H1 (cell line): ENCODE data around the gene GALNT6.

ENCODE experiments used
- CEBPB ChIP-seq: IDR thresholded peaks from 2 replicates; pipeline ENCODE4 v1.6.1; 2012; ENCODE audit warnings: low read depth, low read length
- EP300 ChIP-seq, 2 experiments: IDR thresholded peaks; 1 replicate in 1 of 2; 2 replicates in 1 of 2; pipeline ENCODE4 v1.6.1; 2011 to 2012; ENCODE audit warnings: low read depth in 2 of 2, low read length in 2 of 2, mild to moderate bottlenecking in 2 of 2, borderline replicate concordance in 1 of 2, inconsistent platforms in 1 of 2, moderate library complexity in 1 of 2
- HDAC2 ChIP-seq, 2 experiments: fragments of 300-600 bp in 1 of 2; sonication (generic) in 1 of 2; IDR thresholded peaks; 2 replicates each; pipeline ENCODE4 v1.6.1; 2011 to 2012; ENCODE audit warnings: low read depth in 2 of 2, low read length in 2 of 2, mild to moderate bottlenecking in 2 of 2, moderate library complexity in 2 of 2, borderline replicate concordance in 1 of 2, inconsistent platforms in 1 of 2
- MAX ChIP-seq: IDR thresholded peaks from 2 replicates; pipeline ENCODE4 v1.6.1; 2012; ENCODE audit warnings: inconsistent platforms
- POLR2AphosphoS5 ChIP-seq: IDR thresholded peaks from 2 replicates; pipeline ENCODE4 v1.6.1; 2011; ENCODE audit warnings: low read depth, low read length
- RAD21 ChIP-seq, 2 experiments: IDR thresholded peaks in 1 of 2; conservative IDR thresholded peaks in 1 of 2; 2 replicates each; pipeline ENCODE4 v1.6.1; 2011; ENCODE audit warnings: low read depth in 2 of 2, low read length in 2 of 2, improper control_type of control experiment in 1 of 2, inconsistent platforms in 1 of 2, mild to moderate bottlenecking in 1 of 2, moderate library complexity in 1 of 2
- SP1 ChIP-seq: IDR thresholded peaks from 2 replicates; pipeline ENCODE4 v1.6.1; 2011; ENCODE audit warnings: low read depth, low read length
- USF2 ChIP-seq: IDR thresholded peaks from 2 replicates; pipeline ENCODE4 v1.6.1; 2011; ENCODE audit warnings: low read length, improper control_type of control experiment
- YY1 ChIP-seq: IDR thresholded peaks from 2 replicates; pipeline ENCODE4 v1.6.1; 2011; ENCODE audit warnings: low read depth, mild to moderate bottlenecking, low read length
- TF ChIP-seq, protein P1 (sequence below), 3 experiments: IDR thresholded peaks; 1 replicate in 2 of 3; 2 replicates in 1 of 3; pipeline versions ENCODE4 v1.5.1 to v1.6.1; 2011; ENCODE audit warnings: low read length in 3 of 3, mild to moderate bottlenecking in 3 of 3, inconsistent platforms in 2 of 3, low read depth in 1 of 3, moderate library complexity in 1 of 3; ENCODE audit not compliant: insufficient read depth in 1 of 3; ENCODE audit errors: control extremely low read depth in 1 of 3

- no peak for TF ChIP-seq EP300 (IDR thresholded peaks at IDR 0.05; ENCODE audit: borderline replicate concordance in 1 of 2, low read depth in 2 of 2, low read length in 2 of 2)
- no peak for TF ChIP-seq POLR2AphosphoS5
- TF ChIP-seq SP1, result no peak
- TF ChIP-seq, protein P1, sequence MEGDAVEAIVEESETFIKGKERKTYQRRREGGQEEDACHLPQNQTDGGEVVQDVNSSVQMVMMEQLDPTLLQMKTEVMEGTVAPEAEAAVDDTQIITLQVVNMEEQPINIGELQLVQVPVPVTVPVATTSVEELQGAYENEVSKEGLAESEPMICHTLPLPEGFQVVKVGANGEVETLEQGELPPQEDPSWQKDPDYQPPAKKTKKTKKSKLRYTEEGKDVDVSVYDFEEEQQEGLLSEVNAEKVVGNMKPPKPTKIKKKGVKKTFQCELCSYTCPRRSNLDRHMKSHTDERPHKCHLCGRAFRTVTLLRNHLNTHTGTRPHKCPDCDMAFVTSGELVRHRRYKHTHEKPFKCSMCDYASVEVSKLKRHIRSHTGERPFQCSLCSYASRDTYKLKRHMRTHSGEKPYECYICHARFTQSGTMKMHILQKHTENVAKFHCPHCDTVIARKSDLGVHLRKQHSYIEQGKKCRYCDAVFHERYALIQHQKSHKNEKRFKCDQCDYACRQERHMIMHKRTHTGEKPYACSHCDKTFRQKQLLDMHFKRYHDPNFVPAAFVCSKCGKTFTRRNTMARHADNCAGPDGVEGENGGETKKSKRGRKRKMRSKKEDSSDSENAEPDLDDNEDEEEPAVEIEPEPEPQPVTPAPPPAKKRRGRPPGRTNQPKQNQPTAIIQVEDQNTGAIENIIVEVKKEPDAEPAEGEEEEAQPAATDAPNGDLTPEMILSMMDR (IDR thresholded peaks at IDR 0.05; ENCODE audit: control extremely low read depth in 1 of 3, insufficient read depth in 1 of 3, low read depth in 1 of 3, low read length in 3 of 3), result no peak
- TF ChIP-seq YY1, result no peak
- TF ChIP-seq USF2, result no peak
- no peak for TF ChIP-seq MAX
- no peak for TF ChIP-seq CEBPB
- TF ChIP-seq HDAC2 (IDR thresholded peaks at IDR 0.05; ENCODE audit: borderline replicate concordance in 1 of 2, low read depth in 2 of 2, low read length in 2 of 2), result no peak
- no peak for TF ChIP-seq RAD21 (IDR thresholded peaks at IDR 0.05 in 1 of 2, conservative IDR thresholded peaks at IDR 0.05 in 1 of 2; ENCODE audit: low read depth in 2 of 2, low read length in 2 of 2)
Measured at GRCh38 chr12:51432921-51433320, 41.7 kb upstream of the GALNT6 start.
